GM13976 (cell line): ENCODE results near the gene NLRC5.
"Not testable (repeated sequence)": the region's sequence is repeated elsewhere in the genome, so short reads cannot be mapped to it uniquely, and the experiment has no call there.

Experiments
- DNase-seq: peaks from one replicate; pipeline ENCODE4 v3.0.0; 2012; ENCODE audit warnings: low spot score
- CTCF ChIP-seq: IDR thresholded peaks from 2 replicates; pipeline ENCODE4 v1.5.1; 2012; ENCODE audit warnings: borderline replicate concordance, mild to moderate bottlenecking; ENCODE audit not compliant: insufficient read depth; ENCODE audit errors: extremely low read depth, missing control alignments, control extremely low read depth
- in situ Hi-C: fragments of 300-500 bp; cut with MboI; formaldehyde crosslinking; loops from one replicate; pipeline ENCODE4 v1.12.0; 2022; ENCODE audit warnings: low sequenced_read_pairs, mixed read lengths, inconsistent platforms; ENCODE audit not compliant: unreplicated experiment

The NLRC5 gene

GRCh38 chr16:56969769-56970168, 19.6 kb upstream of the NLRC5 start:
- in situ Hi-C loops, result loop anchor here (10.0 kb wide), 1 partner anchor 75 kb away; no protein-coding TSS in a partner anchor
- no peak for TF ChIP-seq CTCF
- DNase-seq, result no peak

- DNase-seq, result peak; percentile 63
- in situ Hi-C loops, result no loop called here
- no peak for TF ChIP-seq CTCF
Observed at GRCh38 chr16:56970934-56971767, 18.2 kb upstream of the NLRC5 start.

- TF ChIP-seq CTCF, result no peak
- DNase-seq, result no peak
- in situ Hi-C loops, result no loop called here
Observed at GRCh38 chr16:56971768-56972043, 17.7 kb upstream of the NLRC5 start.

- in situ Hi-C loops, result no loop called here
- no peak for TF ChIP-seq CTCF
- no peak for DNase-seq
Observed at GRCh38 chr16:56972403-56973293, 16.7 kb upstream of the NLRC5 start.

- no peak for DNase-seq
- in situ Hi-C loops, result no loop called here
- no peak for TF ChIP-seq CTCF
Observed at GRCh38 chr16:56973294-56973689, 16.1 kb upstream of the NLRC5 start.

GRCh38 chr16:56973899-56974298, 15.5 kb upstream of the NLRC5 start:
- in situ Hi-C loops, DNase-seq: not testable (repeated sequence)

- no peak for DNase-seq
- in situ Hi-C loops, result no loop called here
- no peak for TF ChIP-seq CTCF
Observed at GRCh38 chr16:56974549-56975300, 14.6 kb upstream of the NLRC5 start.
